GM20000 (cell line): ENCODE measurements around the gene HES2.
"Not testable (repeated sequence)": the region's sequence is repeated elsewhere in the genome, so short reads cannot be mapped to it uniquely, and the experiment has no call there.

ENCODE experiments used
- DNase-seq: peaks from one replicate; pipeline ENCODE4 v3.0.0; 2012; ENCODE audit warnings: low spot score
- TF ChIP-seq, protein P1 (sequence below): IDR thresholded peaks from 2 replicates; pipeline ENCODE4 v1.5.1; 2012; ENCODE audit warnings: mild to moderate bottlenecking, control low read depth; ENCODE audit errors: extremely low read depth, missing control alignments

Gene HES2

DNA sequence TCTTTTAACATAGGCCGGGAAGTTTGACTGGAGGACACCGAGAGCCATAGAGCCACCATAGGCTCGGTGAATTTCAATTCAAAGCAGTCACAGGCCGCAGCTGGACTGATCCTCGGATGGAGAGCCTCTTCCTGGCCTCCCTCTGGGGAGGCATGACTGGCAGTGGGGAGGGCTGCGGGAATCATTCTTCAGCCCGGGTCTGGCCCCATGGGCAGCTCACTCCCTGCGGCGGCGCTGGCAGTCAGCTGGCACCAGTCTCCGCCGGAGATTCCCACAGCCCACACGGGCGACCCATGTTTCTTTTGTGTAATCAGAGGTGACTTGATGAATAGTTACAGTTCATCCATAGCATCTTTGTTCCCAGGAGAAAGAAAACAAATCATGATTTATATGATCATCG is 15.4 kb upstream of the HES2 start:
- DNase-seq = no peak
- TF ChIP-seq, protein P1, sequence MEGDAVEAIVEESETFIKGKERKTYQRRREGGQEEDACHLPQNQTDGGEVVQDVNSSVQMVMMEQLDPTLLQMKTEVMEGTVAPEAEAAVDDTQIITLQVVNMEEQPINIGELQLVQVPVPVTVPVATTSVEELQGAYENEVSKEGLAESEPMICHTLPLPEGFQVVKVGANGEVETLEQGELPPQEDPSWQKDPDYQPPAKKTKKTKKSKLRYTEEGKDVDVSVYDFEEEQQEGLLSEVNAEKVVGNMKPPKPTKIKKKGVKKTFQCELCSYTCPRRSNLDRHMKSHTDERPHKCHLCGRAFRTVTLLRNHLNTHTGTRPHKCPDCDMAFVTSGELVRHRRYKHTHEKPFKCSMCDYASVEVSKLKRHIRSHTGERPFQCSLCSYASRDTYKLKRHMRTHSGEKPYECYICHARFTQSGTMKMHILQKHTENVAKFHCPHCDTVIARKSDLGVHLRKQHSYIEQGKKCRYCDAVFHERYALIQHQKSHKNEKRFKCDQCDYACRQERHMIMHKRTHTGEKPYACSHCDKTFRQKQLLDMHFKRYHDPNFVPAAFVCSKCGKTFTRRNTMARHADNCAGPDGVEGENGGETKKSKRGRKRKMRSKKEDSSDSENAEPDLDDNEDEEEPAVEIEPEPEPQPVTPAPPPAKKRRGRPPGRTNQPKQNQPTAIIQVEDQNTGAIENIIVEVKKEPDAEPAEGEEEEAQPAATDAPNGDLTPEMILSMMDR = no peak

DNA sequence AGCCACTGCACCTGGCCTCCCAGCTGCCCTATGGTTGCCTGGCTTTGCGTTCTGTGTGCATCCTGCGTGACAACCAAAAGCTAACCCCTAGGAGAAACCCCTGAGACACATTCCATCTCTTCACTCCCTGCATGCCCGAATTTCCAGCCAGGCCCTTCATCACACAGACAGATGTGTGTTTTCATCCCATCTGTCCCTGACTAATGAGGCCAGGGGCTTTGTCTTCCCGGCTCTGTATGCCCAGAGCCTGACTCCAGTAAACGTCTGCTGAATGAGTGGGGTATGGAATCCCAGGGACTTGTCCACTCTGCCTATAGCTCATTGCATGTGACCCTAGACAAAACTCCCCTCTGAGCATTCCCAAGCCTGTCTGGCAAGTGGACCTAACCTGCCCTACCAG is 14.5 kb upstream of the HES2 start:
- no peak for DNase-seq
- TF ChIP-seq, protein P1 = no peak

DNA sequence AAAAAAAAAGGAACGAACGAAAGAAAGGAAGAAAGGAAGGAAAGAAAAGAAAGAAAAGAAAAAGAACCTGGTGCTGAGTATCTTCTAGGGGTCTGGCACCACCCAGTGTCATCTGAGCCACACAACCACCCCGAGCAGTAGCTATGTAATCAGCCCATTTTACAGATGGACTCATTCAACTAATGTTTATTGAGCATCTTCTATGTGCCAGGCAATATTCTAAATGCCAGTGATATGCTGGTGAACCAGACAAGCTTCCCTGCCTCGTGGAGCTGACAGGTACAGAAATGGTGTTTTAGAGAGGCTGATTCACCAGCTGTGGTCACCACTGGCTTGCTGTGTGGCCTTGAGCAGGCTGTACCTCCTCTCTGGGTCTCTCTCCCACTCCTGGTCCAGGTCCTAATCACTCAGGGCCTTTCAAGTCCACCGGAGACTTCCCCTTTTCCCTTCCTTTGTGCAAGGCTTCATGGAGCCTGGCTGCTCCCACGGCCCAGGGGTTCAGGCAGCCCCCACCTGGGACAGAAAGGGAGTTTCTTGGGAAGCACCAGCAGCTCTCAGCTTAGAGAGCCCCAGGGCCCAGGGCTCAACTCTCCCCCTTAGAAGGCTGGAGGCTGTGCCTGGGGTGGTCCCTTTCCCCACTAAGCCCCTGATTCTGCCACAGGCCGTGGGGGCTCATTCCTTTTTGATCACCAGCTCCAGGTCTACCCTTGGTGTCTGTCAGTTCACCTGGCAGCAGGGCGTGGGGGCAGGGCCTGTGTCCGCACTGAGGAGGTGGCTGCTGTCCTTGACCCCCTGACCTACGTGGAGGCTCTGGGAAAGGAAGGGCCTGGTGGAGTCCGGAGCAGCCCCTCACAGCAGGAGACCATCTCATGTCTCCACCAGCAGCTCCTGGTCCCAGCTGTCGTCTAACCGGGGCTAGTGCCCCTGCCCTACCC is 12.2 kb upstream of the HES2 start:
- DNase-seq = not testable (repeated sequence)

DNA sequence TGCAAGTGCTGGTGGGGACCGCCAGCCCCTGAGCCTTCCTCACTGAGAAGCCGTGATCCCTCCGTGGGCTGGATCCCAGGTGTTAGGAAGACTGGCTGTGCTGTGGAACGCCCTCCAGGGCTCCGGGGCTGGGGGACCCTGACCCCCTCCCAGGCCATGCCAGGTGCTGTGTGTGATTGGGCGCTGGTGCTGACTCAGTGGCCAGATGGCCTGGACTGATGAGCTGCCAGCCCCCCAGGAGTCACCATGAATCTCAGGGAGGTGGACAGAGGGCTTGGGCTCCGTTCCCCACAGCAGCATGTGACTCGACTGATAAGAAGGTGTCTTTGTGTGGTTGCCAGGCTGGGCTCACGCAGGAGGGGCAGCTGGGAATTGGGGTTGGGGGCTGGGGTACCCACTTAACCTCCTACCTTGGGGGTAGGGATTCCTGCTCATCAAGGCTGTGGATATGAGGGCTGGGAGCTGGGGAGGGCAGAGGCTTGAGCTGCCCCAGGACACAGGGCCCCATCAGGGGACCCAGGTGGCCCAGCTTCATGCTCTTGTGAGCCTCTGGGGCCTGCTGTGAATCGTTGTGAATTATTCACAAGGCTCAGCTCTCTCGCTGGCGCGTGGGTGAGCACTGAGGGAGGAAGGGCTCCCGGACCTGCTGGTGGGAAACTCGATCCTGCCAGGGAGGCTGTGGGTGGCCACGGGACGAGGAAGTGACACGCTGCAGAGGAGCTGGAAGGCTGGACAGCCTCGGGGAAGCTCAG is 10.1 kb upstream of the HES2 start:
- DNase-seq = not testable (repeated sequence)

DNA sequence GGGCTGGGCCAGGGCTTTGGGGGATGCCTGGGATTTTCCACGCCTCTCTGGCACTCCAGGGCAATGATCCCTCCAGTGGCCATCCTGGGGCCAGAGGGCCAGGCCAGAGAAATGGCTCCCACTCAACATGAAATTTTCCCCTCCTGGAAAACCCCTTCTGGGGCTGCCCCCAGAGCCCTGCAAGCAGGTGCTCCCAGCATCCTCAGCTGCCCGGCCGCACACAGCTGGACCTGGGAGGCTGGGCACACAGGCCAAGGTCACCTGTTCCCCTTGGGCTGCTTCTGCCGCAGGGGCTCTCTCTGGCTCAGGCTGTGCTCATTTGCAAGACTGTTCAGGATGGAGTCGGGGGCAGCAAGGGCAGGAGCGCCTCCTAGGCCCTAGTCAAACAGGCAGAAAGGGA is 8.7 kb upstream of the HES2 start:
- DNase-seq = not testable (repeated sequence)

DNA sequence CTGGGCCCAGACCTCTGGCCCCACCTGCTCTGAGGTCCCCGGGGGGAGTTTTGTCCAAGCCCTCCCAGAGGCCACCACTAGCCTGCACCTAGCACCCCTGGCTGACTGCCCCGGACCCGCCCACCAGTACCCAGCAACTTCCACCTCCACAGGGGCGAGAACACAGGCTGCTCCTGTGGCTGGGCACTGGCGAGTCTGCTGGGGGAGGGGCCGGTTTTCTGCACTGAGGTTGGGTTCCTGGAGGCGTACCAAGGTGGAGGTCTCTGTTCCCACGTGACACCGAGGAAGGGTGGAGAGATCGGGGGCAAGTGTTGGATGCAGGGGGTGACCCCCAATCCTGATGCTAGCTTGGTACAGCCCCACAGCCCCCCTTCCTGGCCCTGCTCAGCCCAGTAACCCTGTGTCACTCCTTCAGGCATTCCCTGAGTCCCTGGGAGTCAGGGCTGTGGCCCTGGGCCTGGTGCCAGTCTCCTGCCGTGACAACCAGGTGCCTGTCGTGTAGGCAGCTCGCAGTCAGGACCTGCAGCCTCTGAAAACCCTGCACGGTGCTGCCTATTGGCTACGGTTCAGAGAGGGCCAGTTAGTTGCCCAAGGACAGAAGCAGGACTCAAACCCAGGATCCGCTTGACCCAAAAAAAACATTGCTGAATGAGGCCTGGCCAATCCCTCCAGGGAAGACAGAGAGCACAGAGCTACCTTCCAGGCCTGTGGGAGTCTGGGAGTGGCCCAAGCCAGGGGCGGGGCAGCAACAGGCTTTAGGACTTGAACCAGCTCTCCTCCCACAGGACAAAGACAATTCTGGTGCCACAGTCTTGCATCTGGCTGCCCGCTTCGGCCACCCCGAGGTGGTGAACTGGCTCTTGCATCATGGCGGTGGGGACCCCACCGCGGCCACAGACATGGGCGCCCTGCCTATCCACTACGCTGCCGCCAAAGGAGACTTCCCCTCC is 8.0 kb upstream of the HES2 start:
- TF ChIP-seq, protein P1 = no peak
- DNase-seq = no peak

DNA sequence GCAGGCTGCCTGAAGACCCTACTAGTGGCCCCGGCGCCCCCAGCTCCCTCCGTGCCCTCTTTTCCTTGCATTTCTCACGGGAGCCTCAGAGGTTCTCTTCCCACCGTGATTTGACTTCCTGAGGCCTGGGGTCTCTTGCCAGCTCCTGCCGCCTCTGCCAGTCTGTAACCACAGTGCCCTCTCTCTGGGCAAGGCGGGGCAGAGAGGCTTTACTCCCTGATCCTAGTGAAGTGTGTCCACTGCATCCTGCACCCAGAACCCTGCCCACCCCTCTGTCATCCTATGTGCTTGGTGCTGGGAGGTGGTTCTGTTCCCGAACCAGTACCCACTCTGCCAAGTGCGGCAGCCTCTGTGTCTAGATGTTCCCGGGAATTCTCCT is 7.2 kb upstream of the HES2 start:
- TF ChIP-seq, protein P1 = no peak
- DNase-seq = no peak

DNA sequence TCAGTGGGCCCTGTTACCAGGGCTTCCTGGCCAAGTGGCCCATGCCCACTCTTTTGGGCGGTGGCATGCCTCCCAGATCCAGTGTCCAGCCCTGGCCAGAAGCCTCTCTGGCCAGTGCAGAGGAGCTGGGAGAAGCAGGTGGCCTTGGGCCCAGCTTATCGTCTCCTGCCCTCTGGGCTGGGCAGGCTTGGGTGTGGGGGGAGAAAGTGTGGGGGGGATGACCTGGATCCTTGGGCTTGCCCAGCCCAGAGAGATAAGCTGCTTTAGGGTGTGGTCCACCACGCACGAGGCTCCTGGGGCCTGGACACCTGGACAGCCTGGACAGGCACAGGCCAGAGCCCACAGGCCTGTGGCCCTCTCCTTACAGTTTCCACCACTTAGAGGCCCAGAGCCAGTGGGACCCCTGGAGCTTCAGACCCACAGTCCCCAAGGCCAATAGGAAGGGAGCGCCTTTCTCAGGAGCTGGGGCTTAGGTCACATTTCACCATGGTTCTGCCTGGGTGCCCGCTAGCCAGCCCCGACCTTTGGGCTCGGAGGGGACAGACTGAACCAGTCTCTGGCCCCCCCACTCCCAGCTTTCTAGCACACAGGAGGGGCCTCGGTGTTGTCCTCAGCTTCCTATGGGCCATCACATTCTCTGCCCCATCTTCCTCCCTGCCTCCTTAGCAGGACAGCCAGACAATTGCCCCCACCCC is 6.7 kb upstream of the HES2 start:
- TF ChIP-seq, protein P1 = no peak
- peak; percentile 18 for DNase-seq
